Measurements from ENCODE around the gene FMN1.

FMN1 gene

DNA sequence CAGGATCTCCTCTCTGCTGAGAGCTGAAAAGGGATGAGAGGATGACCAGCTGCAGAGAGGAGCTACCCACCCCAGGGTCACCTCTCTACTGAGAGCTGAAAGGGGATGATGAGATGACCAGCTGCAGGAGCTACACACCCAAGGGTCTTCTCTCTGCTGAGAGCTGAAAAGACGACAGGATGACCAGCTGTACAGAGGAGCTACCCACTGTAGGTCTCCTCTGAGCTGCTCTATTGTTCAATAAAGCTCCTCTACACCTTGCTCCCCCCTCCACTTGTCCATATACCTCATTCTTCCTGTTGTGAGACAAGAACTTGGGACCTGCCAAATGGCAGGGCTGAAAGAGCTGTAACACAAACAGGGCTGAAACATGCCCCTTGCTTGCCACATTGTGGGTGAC is 149.9 kb downstream of the FMN1 start:
- no peak overlapping the region for H3K4me3 ChIP-seq (ENCODE audit: low read depth, low read length)
- no peak for DNase-seq (ENCODE audit: low read depth)
- no peak for TF ChIP-seq CTCF (IDR thresholded peaks at IDR 0.05; ENCODE audit: low read depth, low read length, missing control alignments)
- in situ Hi-C loops (cut with HindIII; ENCODE audit: low sequenced_read_pairs), result no loop called here

DNA sequence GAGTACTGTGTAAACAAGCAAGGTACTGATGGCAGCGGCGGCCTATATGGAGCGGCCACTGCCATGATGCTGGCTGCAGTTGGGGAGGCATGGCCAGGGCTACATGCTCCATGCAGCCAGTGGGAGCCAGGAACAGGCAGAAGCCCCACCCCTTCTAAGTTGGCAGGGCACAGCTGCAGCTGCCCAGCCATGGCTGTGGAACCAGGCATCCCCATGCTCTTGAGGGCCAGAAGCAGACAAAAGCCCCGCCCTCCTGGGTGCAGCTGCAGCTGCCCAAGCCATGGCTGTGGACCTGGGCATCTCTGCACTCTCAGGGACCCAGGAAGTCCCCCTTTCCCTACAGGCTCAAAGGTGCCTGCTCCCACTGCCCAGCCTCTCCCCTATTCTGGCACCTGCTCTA is 150.9 kb downstream of the FMN1 start:
- DNase-seq (ENCODE audit: low read depth), result no peak
- TF ChIP-seq CTCF (IDR thresholded peaks at IDR 0.05; ENCODE audit: low read depth, low read length, missing control alignments), result no peak
- no peak overlapping the region for H3K4me3 ChIP-seq (ENCODE audit: low read depth, low read length)
- in situ Hi-C loops (cut with HindIII; ENCODE audit: low sequenced_read_pairs), result no loop called here

DNA sequence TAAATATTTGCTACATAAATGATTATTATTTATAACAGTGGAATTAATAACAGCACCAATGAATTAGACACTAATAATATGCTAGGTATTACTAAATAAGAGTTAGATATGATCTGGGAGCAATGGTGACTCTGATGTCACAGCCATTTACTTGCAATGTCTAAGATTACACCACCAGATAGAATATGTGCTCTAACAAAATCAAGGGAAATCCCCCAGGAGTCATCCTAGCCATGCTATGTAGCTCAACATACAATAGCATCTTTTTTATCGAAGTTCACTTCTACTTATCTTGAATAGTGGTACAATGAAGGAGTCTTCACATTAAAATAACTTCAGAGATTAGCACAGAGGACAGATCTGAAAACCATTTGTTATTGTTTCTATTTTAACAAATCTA is 154.0 kb downstream of the FMN1 start:
- TF ChIP-seq CTCF (IDR thresholded peaks at IDR 0.05; ENCODE audit: low read depth, low read length, missing control alignments), result no peak
- H3K4me3 ChIP-seq (ENCODE audit: low read depth, low read length), result no peak overlapping the region
- no peak for DNase-seq (ENCODE audit: low read depth)
- in situ Hi-C loops (cut with HindIII; ENCODE audit: low sequenced_read_pairs), result no loop called here

DNA sequence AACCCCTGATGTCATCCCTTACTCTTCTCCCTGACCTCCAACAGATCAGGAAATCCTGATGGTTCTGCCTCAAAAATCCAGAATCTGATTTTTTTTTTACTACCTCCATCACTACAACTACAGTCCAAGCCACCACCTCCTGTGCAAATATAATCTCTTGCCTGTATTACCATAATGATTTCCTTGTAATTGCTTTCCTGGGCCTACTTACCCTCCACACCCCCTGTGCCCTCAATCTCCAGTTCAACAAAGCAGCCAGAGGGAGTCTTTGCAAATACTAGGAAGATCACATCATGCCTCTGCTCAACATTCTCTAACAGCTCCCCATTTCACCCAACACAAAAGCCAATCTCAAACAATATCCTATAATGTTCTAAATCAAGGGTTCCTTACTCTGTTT is 159.9 kb downstream of the FMN1 start:
- in situ Hi-C loops (cut with HindIII; ENCODE audit: low sequenced_read_pairs), result no loop called here
- TF ChIP-seq CTCF (IDR thresholded peaks at IDR 0.05; ENCODE audit: low read depth, low read length, missing control alignments), result no peak
- DNase-seq (ENCODE audit: low read depth), result no peak
- H3K4me3 ChIP-seq (ENCODE audit: low read depth, low read length), result no peak overlapping the region

GRCh38 chr15:33032053-33032452 is 162.5 kb downstream of the FMN1 start:
- peak; percentile 63 for DNase-seq (ENCODE audit: low read depth)
- no peak for TF ChIP-seq CTCF (IDR thresholded peaks at IDR 0.05; ENCODE audit: low read depth, low read length, missing control alignments)
- in situ Hi-C loops (cut with HindIII; ENCODE audit: low sequenced_read_pairs), result no loop called here

GRCh38 chr15:33031324-33031821 is 163.1 kb downstream of the FMN1 start:
- H3K4me3 ChIP-seq (ENCODE audit: low read depth, low read length), result no peak overlapping the region
- in situ Hi-C loops (cut with HindIII; ENCODE audit: low sequenced_read_pairs), result no loop called here
- TF ChIP-seq CTCF (IDR thresholded peaks at IDR 0.05; ENCODE audit: low read depth, low read length, missing control alignments), result no peak
- no peak for DNase-seq (ENCODE audit: low read depth)

More at GRCh38 chr15:33032053-33032452, 162.5 kb downstream of the FMN1 start:
- no peak overlapping the region for H3K4me3 ChIP-seq (ENCODE audit: low read depth, low read length)

- TF ChIP-seq CTCF (IDR thresholded peaks at IDR 0.05; ENCODE audit: low read depth, low read length, missing control alignments), result no peak
- no peak overlapping the region for H3K4me3 ChIP-seq (ENCODE audit: low read depth, low read length)
- in situ Hi-C loops (cut with HindIII; ENCODE audit: low sequenced_read_pairs), result no loop called here
- DNase-seq (ENCODE audit: low read depth), result no peak
Measured at GRCh38 chr15:33030315-33030714, 164.2 kb downstream of the FMN1 start.

All from astrocyte of the cerebellum (primary cell).